SK-MEL-5 (cell line): ENCODE data around the gene ADCY2. TPM values are rescaled to one million over a fixed set of nuclear protein-coding genes. Genes with fewer than 3 reads are reported as not detected.
"Not testable (repeated sequence)": the region's sequence is repeated elsewhere in the genome, so short reads cannot be mapped to it uniquely, and the experiment has no call there.

ENCODE experiments used
- DNase-seq: peaks from one replicate; pipeline ENCODE4 v3.0.0-alpha.2; 2016; ENCODE audit warnings: low read depth, low spot score
- in situ Hi-C: cut with HindIII; loops from 2 replicates; pipeline ENCODE4 v1.10.0; 2016; ENCODE audit warnings: low sequenced_read_pairs, high pct_unique_total_duplicates, low pct_unique_long_range_greater_than_20kb
- total RNA-seq: library from RNA; depleted of rRNA; stranded (reverse); fragments of >200 nt; shearing (Covaris generic); gene quantifications from 2 replicates; pipeline ENCODE4 v1.2.3, GENCODE V29; 2014

The ADCY2 gene
- total RNA-seq, 1 experiment from 2014 or later: 31.4 TPM

GRCh38 chr5:7422316-7423106 lies 26.6 kb downstream of the ADCY2 start:
- DNase-seq: no peak
- in situ Hi-C loops: no loop called here

- in situ Hi-C loops, DNase-seq: not testable (repeated sequence)
Measured at GRCh38 chr5:7423231-7423630, 27.3 kb downstream of the ADCY2 start.

GRCh38 chr5:7425830-7426229 lies 29.9 kb downstream of the ADCY2 start:
- peak; percentile 30 for DNase-seq
- in situ Hi-C loops: no loop called here

- no peak for DNase-seq
- in situ Hi-C loops: no loop called here
Measured at GRCh38 chr5:7426284-7426683, 30.3 kb downstream of the ADCY2 start.

GRCh38 chr5:7434914-7435313 lies 39.0 kb downstream of the ADCY2 start:
- no peak for DNase-seq
- in situ Hi-C loops: no loop called here

GRCh38 chr5:7435503-7435902 lies 39.6 kb downstream of the ADCY2 start:
- no peak for DNase-seq
- in situ Hi-C loops: no loop called here

- in situ Hi-C loops: no loop called here
- no peak for DNase-seq
Measured at GRCh38 chr5:7436521-7436920, 40.6 kb downstream of the ADCY2 start.

- no peak for DNase-seq
- in situ Hi-C loops: no loop called here
Measured at GRCh38 chr5:7437836-7438235, 41.9 kb downstream of the ADCY2 start.

- no peak for DNase-seq
- in situ Hi-C loops: no loop called here
Measured at GRCh38 chr5:7445068-7445467, 49.1 kb downstream of the ADCY2 start.

- DNase-seq: no peak
- in situ Hi-C loops: no loop called here
Measured at GRCh38 chr5:7445831-7446230, 49.9 kb downstream of the ADCY2 start.

GRCh38 chr5:7446913-7447312 lies 51.0 kb downstream of the ADCY2 start:
- DNase-seq: no peak
- in situ Hi-C loops: no loop called here

- DNase-seq: no peak
- in situ Hi-C loops: no loop called here
Measured at GRCh38 chr5:7453947-7454346, 58.0 kb downstream of the ADCY2 start.

- DNase-seq: no peak
- in situ Hi-C loops: no loop called here
Measured at GRCh38 chr5:7456206-7456605, 60.3 kb downstream of the ADCY2 start.

GRCh38 chr5:7461371-7461770 lies 65.4 kb downstream of the ADCY2 start:
- in situ Hi-C loops: no loop called here
- DNase-seq: no peak

GRCh38 chr5:7462758-7463157 lies 66.8 kb downstream of the ADCY2 start:
- no peak for DNase-seq
- in situ Hi-C loops: no loop called here

- peak; percentile 73 for DNase-seq
- in situ Hi-C loops: no loop called here
Measured at GRCh38 chr5:7464182-7464581, 68.2 kb downstream of the ADCY2 start.

- in situ Hi-C loops: no loop called here
- DNase-seq: peak; percentile 54
Measured at GRCh38 chr5:7467179-7467578, 71.2 kb downstream of the ADCY2 start.

GRCh38 chr5:7468742-7469141 lies 72.8 kb downstream of the ADCY2 start:
- in situ Hi-C loops: no loop called here
- no peak for DNase-seq

GRCh38 chr5:7471710-7472109 lies 75.8 kb downstream of the ADCY2 start:
- DNase-seq: no peak
- in situ Hi-C loops: no loop called here

- DNase-seq: no peak
- in situ Hi-C loops: no loop called here
Measured at GRCh38 chr5:7473115-7473514, 77.2 kb downstream of the ADCY2 start.
